SKM-1 (cell line): ENCODE measurements around the gene SLC2A5.

Source experiments
- DNase-seq: peaks from one replicate; lab custom pipeline; 2025; ENCODE audit not compliant: unreplicated experiment; lab: John Stamatoyannopoulos, UW

SLC2A5 gene

DNA sequence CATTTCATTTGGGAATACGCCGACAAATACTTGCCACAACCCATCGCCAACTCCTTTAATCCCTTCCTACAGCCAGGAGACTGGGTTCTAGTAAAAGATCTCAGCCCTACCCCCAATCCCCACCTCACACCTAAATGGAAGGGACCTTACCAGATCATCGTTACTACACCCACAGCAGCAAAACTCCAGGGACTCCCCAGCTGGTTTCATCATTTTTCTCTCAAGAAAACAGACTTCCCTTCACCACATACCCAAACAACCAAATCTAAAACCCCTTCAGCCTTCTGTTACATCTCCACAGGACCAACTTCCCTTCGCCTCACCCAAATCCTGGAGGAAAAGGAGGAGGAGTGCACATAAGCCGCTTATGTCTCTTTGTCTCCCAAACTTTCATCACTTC, 23.7 kb upstream of the SLC2A5 start:
- peak; percentile 31 for DNase-seq

DNA sequence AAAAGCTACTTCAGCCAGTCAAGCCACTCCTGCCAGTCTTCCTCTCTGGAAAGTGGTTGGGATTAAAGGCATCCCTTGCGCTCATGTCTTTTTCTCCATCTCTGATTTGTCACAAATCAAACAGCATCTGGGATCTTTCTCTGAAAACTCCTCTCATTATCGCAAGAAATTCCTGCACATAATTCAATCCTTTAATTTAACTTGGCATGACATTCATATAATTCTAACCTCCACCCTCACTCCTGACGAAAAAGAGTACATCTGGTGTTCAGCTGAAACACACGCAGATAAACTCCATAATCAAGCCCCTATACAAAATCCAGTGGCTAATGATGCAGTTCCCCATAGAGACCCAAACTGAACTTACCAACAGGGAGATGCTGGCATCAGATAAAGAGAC, 19.4 kb upstream of the SLC2A5 start:
- no peak for DNase-seq

DNA sequence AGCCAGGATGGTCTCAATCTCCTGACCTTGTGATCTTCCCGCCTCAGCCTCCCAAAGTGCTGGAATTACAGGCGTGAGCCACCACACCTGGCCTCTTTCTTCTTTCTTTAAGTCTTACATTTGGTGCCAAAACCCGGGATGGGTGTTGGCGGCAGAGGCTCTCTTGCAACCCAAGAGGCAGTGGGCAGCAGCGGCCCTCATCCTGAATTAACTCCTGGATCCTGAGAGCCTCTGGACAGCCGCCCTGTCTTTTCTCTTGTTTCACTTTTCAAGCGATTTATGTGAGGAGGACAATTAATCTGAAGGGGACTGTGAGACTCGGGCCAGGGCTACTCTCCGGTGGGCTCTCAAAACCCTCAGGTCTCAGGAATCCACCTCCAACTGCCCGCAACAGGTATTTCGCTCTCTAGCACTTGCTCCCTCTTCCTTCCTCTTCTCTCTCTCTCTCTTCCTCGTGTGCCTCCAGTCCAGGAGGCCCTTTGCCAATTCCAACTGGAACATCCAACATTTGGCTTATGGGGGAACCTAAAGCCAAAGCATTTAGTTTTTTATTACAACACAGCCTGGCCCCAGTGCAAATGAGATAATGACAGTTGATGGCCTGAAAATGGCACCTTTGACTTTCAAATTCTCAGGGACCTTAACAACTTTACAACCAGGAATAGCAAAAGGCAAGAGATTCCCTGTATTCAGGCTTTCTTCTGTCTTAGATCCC, 18.1 kb upstream of the SLC2A5 start:
- no peak for DNase-seq

GRCh38 chr1:9086796-9087195, 17.4 kb upstream of the SLC2A5 start:
- DNase-seq = no peak

DNA sequence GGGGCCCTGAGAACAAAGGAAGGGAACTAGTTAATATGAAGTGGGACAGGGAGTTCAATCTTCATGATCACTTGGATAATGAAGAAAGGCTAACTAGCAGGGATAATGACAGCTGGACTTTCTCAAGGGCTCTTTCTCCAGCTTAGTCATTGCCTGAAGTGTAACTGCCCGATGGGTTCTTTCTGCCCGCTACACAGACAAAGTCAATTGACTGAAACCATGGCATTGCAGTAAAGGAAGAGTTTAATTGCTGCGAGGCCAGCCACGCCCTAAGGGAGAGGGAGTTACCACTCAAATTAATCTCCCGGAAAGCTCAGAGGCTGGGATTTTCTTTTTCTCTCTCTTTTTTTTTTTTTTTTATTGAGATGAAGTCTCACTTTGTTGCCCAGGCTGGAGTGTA, 16.6 kb upstream of the SLC2A5 start:
- no peak for DNase-seq

- DNase-seq = no peak
These were observed 16.0 kb upstream of the SLC2A5 start for GRCh38 chr1:9085306-9085940.

DNA sequence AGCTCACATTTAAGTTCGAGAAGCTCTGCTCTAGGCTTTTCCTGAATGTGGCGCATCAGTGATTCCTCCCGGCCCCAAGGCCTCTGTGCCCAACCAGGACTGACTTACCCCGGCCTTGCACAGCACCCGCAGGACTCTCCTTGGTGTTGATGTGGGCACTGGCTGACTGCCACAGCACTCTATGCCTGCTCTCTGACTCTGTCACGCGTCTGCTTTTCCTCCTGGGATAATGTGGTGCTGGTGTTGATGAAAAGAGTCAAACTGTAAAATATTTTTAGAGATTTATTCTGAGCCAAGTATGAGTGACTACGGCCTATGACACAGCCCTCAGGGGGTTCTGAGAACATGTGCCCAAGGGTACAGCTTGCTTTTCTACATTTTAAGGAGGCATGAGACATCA, 15.5 kb upstream of the SLC2A5 start:
- no peak for DNase-seq

DNA sequence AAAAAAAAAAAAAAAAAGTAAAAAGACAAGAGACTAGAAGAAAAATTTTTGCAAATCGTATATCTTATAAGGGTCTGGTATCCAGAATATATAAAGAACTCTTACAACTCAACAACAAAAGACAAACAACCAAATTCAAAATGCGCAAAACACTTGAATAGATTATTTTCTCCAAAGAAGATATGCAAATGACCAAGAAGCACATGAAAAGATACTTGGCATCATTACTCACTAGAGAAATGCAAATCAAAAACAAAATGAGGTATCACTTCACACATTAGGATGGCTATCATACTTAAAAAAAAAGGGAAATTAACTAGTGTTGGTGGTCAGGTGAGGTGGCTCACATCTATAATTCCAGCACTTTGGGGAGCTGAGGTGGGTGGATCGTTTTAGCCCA, 12.0 kb upstream of the SLC2A5 start:
- DNase-seq = no peak

- no peak for DNase-seq
These were observed 11.4 kb upstream of the SLC2A5 start for GRCh38 chr1:9080705-9081291.

DNA sequence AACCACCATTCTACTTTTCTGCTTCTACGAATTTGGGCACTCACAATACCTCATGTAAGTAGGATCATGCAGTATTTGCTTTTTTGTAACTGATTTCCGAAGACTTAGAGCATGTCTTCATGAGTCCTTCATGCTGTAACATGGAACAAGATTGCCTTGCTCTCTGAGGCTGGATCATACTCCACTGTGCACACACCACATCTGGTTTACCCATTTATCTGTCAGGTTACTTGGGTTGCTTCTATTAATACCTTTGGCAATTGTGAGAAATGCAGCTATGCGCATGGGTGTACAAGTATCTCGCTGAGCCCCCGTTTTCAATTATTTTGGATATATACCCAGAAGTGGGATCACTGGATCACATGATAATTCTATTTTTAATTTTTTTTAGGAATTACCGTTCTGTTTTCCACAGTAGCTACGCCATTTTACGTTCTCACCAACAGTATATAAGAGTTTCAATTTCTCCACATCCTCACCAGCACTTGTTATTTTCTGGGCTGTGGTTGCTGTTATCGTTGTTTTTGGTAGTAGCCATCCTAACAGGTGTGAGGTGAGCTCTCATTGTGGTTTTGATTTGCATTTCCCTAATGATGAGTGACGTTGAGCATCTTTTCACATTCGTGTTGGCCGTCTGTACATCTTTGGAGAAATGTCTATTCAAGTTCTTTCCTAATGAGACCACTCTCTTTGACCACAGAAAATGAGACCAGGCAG, 10.7 kb upstream of the SLC2A5 start:
- DNase-seq = no peak

- no peak for DNase-seq
These were observed 9.5 kb upstream of the SLC2A5 start for GRCh38 chr1:9078752-9079500.

GRCh38 chr1:9078015-9078751, 8.7 kb upstream of the SLC2A5 start:
- peak; percentile 54 for DNase-seq

GRCh38 chr1:9075022-9075421, 5.6 kb upstream of the SLC2A5 start:
- DNase-seq = no peak

- no peak for DNase-seq
These were observed 3.7 kb upstream of the SLC2A5 start for GRCh38 chr1:9073143-9073542.

DNA sequence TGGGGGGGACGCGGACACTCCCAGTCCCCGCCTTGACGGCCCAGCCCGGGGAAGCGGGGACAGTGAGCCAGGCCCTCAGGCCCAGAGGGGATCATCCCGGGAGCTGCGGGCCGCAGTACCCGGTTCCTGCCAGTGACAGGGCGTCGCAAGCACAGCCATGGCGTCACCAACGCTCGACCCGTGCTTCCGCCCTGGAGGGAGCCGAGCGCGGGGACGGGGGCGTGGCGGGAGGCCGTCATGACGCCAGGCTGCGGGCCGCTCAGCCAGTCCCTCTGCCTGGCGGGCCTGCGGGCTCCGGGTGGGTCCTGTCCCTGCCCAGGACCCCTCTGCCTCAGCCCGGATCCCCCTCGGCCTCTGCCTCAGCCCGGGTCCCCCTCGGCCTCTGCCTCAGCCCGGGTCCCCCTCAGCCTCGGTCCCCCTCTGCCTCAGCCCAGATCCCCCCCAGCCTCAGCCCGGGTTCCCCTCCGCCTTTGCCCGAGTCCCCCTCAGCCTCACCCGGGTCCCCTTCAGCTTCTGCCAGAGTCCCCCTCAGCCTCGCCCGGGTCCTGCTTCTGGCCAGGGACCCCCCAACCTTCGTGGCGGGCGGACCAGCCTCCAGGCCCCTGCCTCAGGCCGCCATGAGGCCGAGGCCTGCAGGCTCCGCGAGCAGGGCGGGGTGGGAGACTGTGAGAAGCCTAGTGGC, 2.3 kb upstream of the SLC2A5 start:
- DNase-seq = no peak

DNA sequence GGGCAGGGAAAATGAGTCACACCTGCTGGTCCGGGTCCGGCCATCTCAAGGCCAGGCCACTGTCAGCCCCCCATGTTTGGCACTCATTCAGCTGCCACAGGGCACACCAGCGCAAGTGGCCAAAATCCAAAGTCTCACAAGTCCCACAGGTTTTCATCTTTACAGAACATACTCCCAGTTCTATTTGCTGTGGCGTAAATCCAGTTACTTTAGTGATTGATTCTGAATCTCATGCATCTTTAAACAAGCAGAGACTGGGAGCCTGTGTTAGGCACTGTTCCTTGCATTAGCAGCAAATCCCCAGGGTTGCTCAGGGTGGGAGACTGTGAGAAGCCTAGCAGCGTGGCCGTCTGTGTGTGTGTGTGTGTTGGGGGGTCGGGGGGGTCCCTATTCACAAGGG, 1.1 kb upstream of the SLC2A5 start:
- no peak for DNase-seq

DNA sequence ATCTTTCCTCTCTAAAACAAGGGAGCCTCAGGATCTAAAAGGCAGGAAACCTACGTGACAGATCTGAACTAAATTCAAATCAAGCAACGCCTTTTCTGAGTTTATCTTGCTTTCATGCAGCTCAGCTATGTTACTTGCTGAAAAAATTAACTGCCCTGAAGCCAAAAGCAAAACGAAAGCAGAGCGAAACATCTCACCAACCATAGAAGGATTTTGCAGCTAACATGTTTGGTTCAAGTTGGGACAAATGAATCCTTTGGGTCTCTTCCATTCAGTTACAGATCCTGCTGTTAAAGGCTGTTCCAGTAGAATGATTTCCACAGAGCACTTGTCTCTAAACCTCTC, 482 bp downstream of the SLC2A5 start:
- DNase-seq = no peak

- peak; percentile 74 for DNase-seq
These were observed 2.3 kb downstream of the SLC2A5 start for GRCh38 chr1:9066945-9067807.

DNA sequence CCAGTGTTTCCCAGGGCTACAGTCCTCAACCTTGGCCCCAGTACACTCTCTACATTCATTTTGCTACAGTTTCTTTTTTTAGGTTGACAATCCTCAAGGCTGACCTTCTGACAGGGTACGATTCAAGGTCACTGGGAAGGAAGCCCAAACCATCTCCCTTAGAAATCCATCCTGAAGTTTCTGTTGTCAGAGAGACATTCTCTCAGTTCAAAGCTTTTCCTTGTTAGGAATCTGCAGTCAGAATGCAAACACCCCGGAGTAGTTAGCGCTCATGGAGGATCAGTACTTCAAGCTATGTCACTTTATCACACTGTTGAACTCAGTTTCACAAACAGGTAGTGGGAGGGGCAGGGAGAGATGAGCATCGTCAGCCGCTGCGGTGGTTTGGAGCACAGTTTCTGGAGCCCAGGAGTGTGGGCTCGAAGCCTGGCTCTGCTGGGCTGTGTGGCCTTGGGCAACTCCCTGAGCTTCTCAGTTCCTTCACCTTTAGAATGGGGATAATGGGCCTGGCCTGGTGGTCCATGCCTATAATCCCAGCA, 4.2 kb downstream of the SLC2A5 start:
- no peak for DNase-seq
